ENCODE measurements around the gene FANCC.

FANCC gene

GRCh38 chr9:95092262-95093072 is 225.0 kb downstream of the FANCC start:
- Histone ChIP-seq H3K9me3 (no peaks in the 10 kb centered on the region), H3K4me1 (ENCODE audit: control insufficient read depth in 1 of 2, insufficient read depth in 1 of 2, low read depth in 1 of 2, low read length in 1 of 2) (no peaks in the 10 kb centered on the region), H3K36me3 (no peaks in the 10 kb centered on the region), H3K4me3 (ENCODE audit: low read depth in 1 of 2, low read length in 1 of 2) (no peak overlapping the region), H3K27ac (no peak overlapping the region), H3K27me3 (peaks cover 32% of the 10 kb centered on the region)
- TF ChIP-seq CTCF (IDR thresholded peaks at IDR 0.05), result no peak

GRCh38 chr9:95091601-95092261 is 225.8 kb downstream of the FANCC start:
- H3K4me1 ChIP-seq (ENCODE audit: control insufficient read depth in 1 of 2, insufficient read depth in 1 of 2, low read depth in 1 of 2, low read length in 1 of 2), result no peaks in the 10 kb centered on the region
- TF ChIP-seq CTCF (IDR thresholded peaks at IDR 0.05), result no peak
- H3K27me3 ChIP-seq, result peaks cover 32% of the 10 kb centered on the region
- H3K36me3 ChIP-seq, result no peaks in the 10 kb centered on the region
- no peak overlapping the region for H3K4me3 ChIP-seq (ENCODE audit: low read depth in 1 of 2, low read length in 1 of 2)
- H3K27ac ChIP-seq, result no peak overlapping the region
- no peaks in the 10 kb centered on the region for H3K9me3 ChIP-seq

- H3K27me3 ChIP-seq, result peaks cover 32% of the 10 kb centered on the region
- H3K9me3 ChIP-seq, result no peaks in the 10 kb centered on the region
- H3K36me3 ChIP-seq, result no peaks in the 10 kb centered on the region
- TF ChIP-seq CTCF (IDR thresholded peaks at IDR 0.05), result no peak
- no peak overlapping the region for H3K4me3 ChIP-seq (ENCODE audit: low read depth in 1 of 2, low read length in 1 of 2)
- no peaks in the 10 kb centered on the region for H3K4me1 ChIP-seq (ENCODE audit: control insufficient read depth in 1 of 2, insufficient read depth in 1 of 2, low read depth in 1 of 2, low read length in 1 of 2)
- H3K27ac ChIP-seq, result no peak overlapping the region
Observed at GRCh38 chr9:95090871-95091577, 226.5 kb downstream of the FANCC start.

GRCh38 chr9:95090023-95090791 is 227.3 kb downstream of the FANCC start:
- Histone ChIP-seq H3K27me3 (peaks cover 31% of the 10 kb centered on the region), H3K27ac (no peak overlapping the region), H3K4me3 (ENCODE audit: low read depth in 1 of 2, low read length in 1 of 2) (no peak overlapping the region), H3K36me3 (no peaks in the 10 kb centered on the region), H3K4me1 (ENCODE audit: control insufficient read depth in 1 of 2, insufficient read depth in 1 of 2, low read depth in 1 of 2, low read length in 1 of 2) (no peaks in the 10 kb centered on the region), H3K9me3 (no peaks in the 10 kb centered on the region)
- no peak for TF ChIP-seq CTCF (IDR thresholded peaks at IDR 0.05)
